ENCODE measurements around the gene CEMP1.

The CEMP1 gene

GRCh38 chr16:2520784-2521531, 10.2 kb downstream of the CEMP1 start:
- in situ Hi-C loops (cut with MboI; ENCODE audit: low sequenced_read_pairs), result no loop called here

GRCh38 chr16:2520097-2520783, 11.0 kb downstream of the CEMP1 start, which contains the start of gene AMDHD2:
Gene AMDHD2 (plus strand): TSS chr16:2520371. CDS start chr16:2520459, 88 bp downstream.
- in situ Hi-C loops (cut with MboI; ENCODE audit: low sequenced_read_pairs), result no loop called here

GRCh38 chr16:2519711-2520080, 11.5 kb downstream of the CEMP1 start:
- in situ Hi-C loops (cut with MboI; ENCODE audit: low sequenced_read_pairs), result no loop called here

GRCh38 chr16:2518823-2519710, 12.1 kb downstream of the CEMP1 start:
- in situ Hi-C loops (cut with MboI; ENCODE audit: low sequenced_read_pairs), result no loop called here

GRCh38 chr16:2517954-2518605, 13.1 kb downstream of the CEMP1 start:
- in situ Hi-C loops (cut with MboI; ENCODE audit: low sequenced_read_pairs), result no loop called here

- in situ Hi-C loops (cut with MboI; ENCODE audit: low sequenced_read_pairs), result no loop called here
Measured at GRCh38 chr16:2516391-2517240, 14.6 kb downstream of the CEMP1 start.

GRCh38 chr16:2515180-2515851, 15.9 kb downstream of the CEMP1 start:
- in situ Hi-C loops (cut with MboI; ENCODE audit: low sequenced_read_pairs), result no loop called here

GRCh38 chr16:2514333-2515179, 16.7 kb downstream of the CEMP1 start:
- in situ Hi-C loops (cut with MboI; ENCODE audit: low sequenced_read_pairs), result no loop called here

GRCh38 chr16:2513405-2514332, 17.5 kb downstream of the CEMP1 start, which contains the start of gene ATP6V0C:
Gene ATP6V0C (plus strand): TSS chr16:2513952. CDS start chr16:2514104, 152 bp downstream.
- in situ Hi-C loops (cut with MboI; ENCODE audit: low sequenced_read_pairs), result no loop called here

- in situ Hi-C loops (cut with MboI; ENCODE audit: low sequenced_read_pairs), result no loop called here
Measured at GRCh38 chr16:2512735-2513404, 18.3 kb downstream of the CEMP1 start.

GRCh38 chr16:2511996-2512734, 19.0 kb downstream of the CEMP1 start:
- in situ Hi-C loops (cut with MboI; ENCODE audit: low sequenced_read_pairs), result no loop called here

GRCh38 chr16:2511128-2511800, 19.9 kb downstream of the CEMP1 start:
- in situ Hi-C loops (cut with MboI; ENCODE audit: low sequenced_read_pairs), result no loop called here

GRCh38 chr16:2508722-2509400, 22.3 kb downstream of the CEMP1 start:
- in situ Hi-C loops (cut with MboI; ENCODE audit: low sequenced_read_pairs), result no loop called here

- in situ Hi-C loops (cut with MboI; ENCODE audit: low sequenced_read_pairs), result no loop called here
Measured at GRCh38 chr16:2507665-2508064, 23.5 kb downstream of the CEMP1 start.

- in situ Hi-C loops (cut with MboI; ENCODE audit: low sequenced_read_pairs), result no loop called here
Measured at GRCh38 chr16:2507052-2507659, 24.1 kb downstream of the CEMP1 start.
